Measurements from ENCODE around the gene KRT9. TPM values are rescaled to one million over a fixed set of nuclear protein-coding genes. Genes with fewer than 3 reads are reported as not detected.

Gene KRT9
- total and polyA plus RNA-seq, 2 donors (not counting 3 experiments of a cell fraction or from before 2014, with no cell fraction given), result not detected

- Histone ChIP-seq H3K4me1 (ENCODE audit: control insufficient read depth, extremely low read depth, insufficient read depth, low read length) (no peaks in the 10 kb centered on the region), H3K9me3 (replicated peaks; ENCODE audit: control insufficient read depth, insufficient read depth, low read length) (no peaks in the 10 kb centered on the region), H3K79me2 (ENCODE audit: control insufficient read depth, insufficient read depth, low read length) (no peaks in the 10 kb centered on the region), H3K4me3 (replicated peaks in 1 of 3; ENCODE audit: insufficient read depth in 1 of 3, low read depth in 1 of 3, low read length in 3 of 3) (no peak overlapping the region), H3K27me3 (ENCODE audit: control insufficient read depth in 2 of 2, insufficient read depth in 2 of 2, low read length in 2 of 2) (peaks cover 0 to 3% of the 10 kb centered on the region in 2 experiments), H3K9me1 (replicated peaks; ENCODE audit: control insufficient read depth, extremely low read depth, insufficient read depth, low read length) (no peaks in the 10 kb centered on the region), H3K36me3 (ENCODE audit: control insufficient read depth in 2 of 2, extremely low read depth in 1 of 2, insufficient read depth in 2 of 2, low read length in 2 of 2) (no peaks in the 10 kb centered on the region), H3K27ac (ENCODE audit: insufficient read depth, low read depth, low read length) (no peak overlapping the region), H3K9ac (replicated peaks; ENCODE audit: extremely low read depth, insufficient read depth, low read length) (no peak overlapping the region), H2AFZ (ENCODE audit: low read depth, low read length) (no peak overlapping the region), H3K4me2 (ENCODE audit: insufficient read depth, low read length) (no peak overlapping the region), H4K20me1 (replicated peaks; ENCODE audit: control insufficient read depth, extremely low read depth, insufficient read depth, low read length) (no peaks in the 10 kb centered on the region)
- ChIA-PET CTCF (interaction anchor here (1.1 kb wide), 1 partner anchor 53 kb away, joined by 7 read pairs; no protein-coding TSS in a partner anchor), POLR2A (no interaction called here)
- DNase-seq (ENCODE audit: low read depth, low spot score), result no peak
- intact Hi-C loops (cut with micrococcal nuclease), result no loop called here
- dilution Hi-C loops (cut with MboI; ENCODE audit: extremely low pct_ligation_motif_present, low sequenced_read_pairs), result no loop called here
- TF ChIP-seq JUN (IDR thresholded peaks at IDR 0.05; ENCODE audit: borderline replicate concordance, insufficient read depth, insufficient read length, low read depth) (no peak), CTCF (IDR thresholded peaks at IDR 0.05; ENCODE audit: extremely low read depth in 1 of 2, insufficient read depth in 1 of 2, low read depth in 1 of 2, low read length in 2 of 2) (no peak)
- FAIRE-seq, result no peak
- no TSS peak for BruUV-seq (replicated peaks)
Measured at GRCh38 chr17:41595585-41595984, 23.7 kb upstream of the KRT9 start.

- dilution Hi-C loops (cut with MboI; ENCODE audit: extremely low pct_ligation_motif_present, low sequenced_read_pairs), result no loop called here
- no TSS peak for BruUV-seq (replicated peaks)
- no peaks in the 10 kb centered on the region for H3K79me2 ChIP-seq (ENCODE audit: control insufficient read depth, insufficient read depth, low read length)
- H2AFZ ChIP-seq (ENCODE audit: low read depth, low read length), result no peak overlapping the region
- no peaks in the 10 kb centered on the region for H3K4me1 ChIP-seq (ENCODE audit: control insufficient read depth, extremely low read depth, insufficient read depth, low read length)
- no peaks in the 10 kb centered on the region for H3K9me1 ChIP-seq (replicated peaks; ENCODE audit: control insufficient read depth, extremely low read depth, insufficient read depth, low read length)
- intact Hi-C loops (cut with micrococcal nuclease), result no loop called here
- H3K36me3 ChIP-seq (ENCODE audit: control insufficient read depth in 2 of 2, extremely low read depth in 1 of 2, insufficient read depth in 2 of 2, low read length in 2 of 2), result no peaks in the 10 kb centered on the region
- no peak overlapping the region for H3K4me3 ChIP-seq (replicated peaks in 1 of 3; ENCODE audit: insufficient read depth in 1 of 3, low read depth in 1 of 3, low read length in 3 of 3)
- TF ChIP-seq GATA2 (IDR thresholded peaks at IDR 0.05; ENCODE audit: insufficient read depth, insufficient read length, low read depth, low read length) (no peak), FOS (IDR thresholded peaks at IDR 0.05; ENCODE audit: borderline replicate concordance, insufficient read depth, low read length) (no peak), EZH2 (IDR thresholded peaks at IDR 0.05; ENCODE audit: borderline replicate concordance, low read depth, low read length, severe bottlenecking) (no peak), POLR2AphosphoS5 (IDR thresholded peaks at IDR 0.05; ENCODE audit: insufficient read depth, low read depth, low read length) (no peak), POLR2A (IDR thresholded peaks at IDR 0.05; ENCODE audit: low read depth, low read length) (no peak), JUN (IDR thresholded peaks at IDR 0.05; ENCODE audit: borderline replicate concordance, insufficient read depth, insufficient read length, low read depth) (no peak), MAX (IDR thresholded peaks at IDR 0.05; ENCODE audit: insufficient read depth, insufficient read length) (no peak), CTCF (IDR thresholded peaks at IDR 0.05; ENCODE audit: extremely low read depth in 1 of 2, insufficient read depth in 1 of 2, low read depth in 1 of 2, low read length in 2 of 2) (no peak), MYC (IDR thresholded peaks at IDR 0.05; ENCODE audit: low read depth, low read length) (no peak)
- ChIA-PET CTCF (interaction anchor here (1.0 to 1.6 kb wide), 3 partner anchors 15 to 68 kb away, joined by 5 to 7 read pairs (median 6); no protein-coding TSS in a partner anchor), POLR2A (no interaction called here)
- H3K27ac ChIP-seq (ENCODE audit: insufficient read depth, low read depth, low read length), result no peak overlapping the region
- no peak overlapping the region for H3K4me2 ChIP-seq (ENCODE audit: insufficient read depth, low read length)
- no peaks in the 10 kb centered on the region for H4K20me1 ChIP-seq (replicated peaks; ENCODE audit: control insufficient read depth, extremely low read depth, insufficient read depth, low read length)
- no peak overlapping the region for H3K9ac ChIP-seq (replicated peaks; ENCODE audit: extremely low read depth, insufficient read depth, low read length)
- DNase-seq (ENCODE audit: low read depth, low spot score) (no peak), FAIRE-seq (no peak)
- peaks cover 0 to 2% of the 10 kb centered on the region in 2 experiments for H3K27me3 ChIP-seq (ENCODE audit: control insufficient read depth in 2 of 2, insufficient read depth in 2 of 2, low read length in 2 of 2)
- no peaks in the 10 kb centered on the region for H3K9me3 ChIP-seq (replicated peaks; ENCODE audit: control insufficient read depth, insufficient read depth, low read length)
Measured at GRCh38 chr17:41594363-41594915, 22.6 kb upstream of the KRT9 start.

Measured in endothelial cell of umbilical vein (primary cell).